ENCODE data around the gene PPFIA4.
A peak's percentile ranks its signal among the peaks of the same experiment; 100 is the strongest.
"Not testable (repeated sequence)": the region's sequence is repeated elsewhere in the genome, so short reads cannot be mapped to it uniquely, and the experiment has no call there.

Gene PPFIA4
- 1.4 to 2.3 reads per million in 2 donors for total RNA-seq

DNA sequence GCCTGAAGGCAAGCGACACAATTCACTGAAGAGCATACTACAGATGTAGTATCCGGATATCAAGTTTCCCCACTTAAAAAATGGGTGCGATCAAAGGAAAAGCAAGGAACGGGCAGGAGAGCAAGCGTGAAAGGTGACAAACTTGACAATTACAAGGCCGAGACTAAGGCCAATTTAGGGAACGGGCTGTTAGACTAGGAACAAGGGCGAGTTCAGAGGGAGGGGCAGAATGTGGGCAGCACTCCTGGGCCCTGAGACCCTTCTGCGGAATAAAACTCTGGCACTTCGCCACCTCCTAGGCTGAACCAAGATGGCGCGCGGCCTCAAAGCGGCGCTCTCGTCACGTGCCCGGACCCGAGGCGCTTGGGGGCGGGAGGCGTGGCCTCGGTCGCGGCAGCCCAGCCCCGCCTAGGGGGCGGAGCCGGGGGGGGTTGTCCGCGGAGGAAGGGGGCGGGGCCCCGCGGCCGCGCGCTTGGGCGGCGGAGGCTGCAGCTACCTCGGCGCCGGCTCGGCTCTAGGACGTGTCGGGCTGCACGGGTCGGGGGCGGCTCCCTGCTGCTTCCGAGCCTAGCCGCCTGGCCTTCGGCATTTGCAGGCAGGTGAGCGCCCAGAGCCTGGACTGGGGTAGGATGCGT lies at the start of gene PPFIA4:
TSS of gene PPFIA4 (plus strand) at position 461 of the 635 bp plus-strand sequence. CDS start 12,518 bp downstream, outside the sequence.
- peak; percentile 81 for DNase-seq

DNA sequence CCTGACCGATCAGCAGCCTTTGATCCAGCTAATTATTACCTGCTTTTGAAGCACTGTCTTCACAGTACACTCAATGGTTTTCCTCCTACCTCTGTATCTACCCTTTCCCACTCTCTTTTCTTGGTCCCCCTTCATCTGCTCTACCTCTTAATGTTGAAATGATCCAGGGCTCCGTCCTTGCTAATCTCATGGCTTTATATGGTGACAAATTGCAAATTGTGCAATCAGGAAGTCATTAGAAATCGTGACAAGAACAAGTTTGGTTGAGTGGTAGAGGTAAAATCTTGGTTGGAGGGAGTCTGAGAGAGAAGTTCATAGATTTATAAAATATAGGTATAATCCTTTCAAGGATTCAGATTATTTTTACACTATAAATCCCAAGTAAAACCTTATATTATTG lies 49.7 kb upstream of the PPFIA4 start:
- DNase-seq: no peak

- no peak for DNase-seq
Measured at GRCh38 chr1:202979459-202979858, 46.8 kb upstream of the PPFIA4 start.

DNA sequence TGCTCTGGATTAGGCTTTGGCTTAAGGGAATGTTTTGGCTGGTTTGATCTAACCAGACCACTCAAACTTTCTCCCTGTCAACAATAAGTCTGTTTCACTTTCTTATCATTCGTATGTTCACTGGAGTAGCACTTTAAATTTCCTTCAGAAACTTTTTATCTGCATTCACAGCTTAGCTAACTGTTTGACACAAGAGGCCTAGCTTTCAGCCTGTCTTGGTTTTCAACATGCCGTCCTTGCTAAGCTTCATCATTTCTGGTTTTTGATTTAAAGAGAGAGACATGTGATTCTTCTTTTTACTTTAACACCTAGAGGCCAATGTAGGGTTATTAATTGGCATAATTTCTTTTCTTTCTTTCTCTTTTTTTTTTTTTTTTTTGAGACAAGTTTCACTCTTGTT lies 44.4 kb upstream of the PPFIA4 start:
- no peak for DNase-seq

- DNase-seq: no peak
Measured at GRCh38 chr1:202982715-202983430, 43.4 kb upstream of the PPFIA4 start.

- DNase-seq: not testable (repeated sequence)
Measured at GRCh38 chr1:202986120-202986519, 40.2 kb upstream of the PPFIA4 start.

- DNase-seq: no peak
Measured at GRCh38 chr1:202987255-202987654, 39.0 kb upstream of the PPFIA4 start.

- no peak for DNase-seq
Measured at GRCh38 chr1:202987922-202988583, 38.2 kb upstream of the PPFIA4 start.

DNA sequence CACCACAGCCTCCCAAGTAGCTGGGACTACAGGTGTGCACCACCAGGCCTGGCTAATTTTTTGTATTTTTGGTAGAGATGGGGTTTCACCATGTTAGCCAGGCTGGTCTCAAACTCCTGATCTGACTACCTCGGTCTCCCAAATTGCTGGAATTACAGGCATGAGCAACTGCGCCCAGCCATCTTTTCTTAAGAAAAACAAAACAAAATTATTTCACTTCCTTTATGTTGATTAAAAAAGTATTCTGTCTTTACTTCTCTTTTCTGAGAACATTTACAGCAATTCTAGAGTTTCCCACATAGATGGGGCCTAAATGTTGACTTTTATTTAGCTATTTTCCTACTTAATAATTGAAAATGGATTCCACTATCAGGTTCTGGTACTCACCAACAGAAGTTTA lies 36.4 kb upstream of the PPFIA4 start:
- DNase-seq: no peak

DNA sequence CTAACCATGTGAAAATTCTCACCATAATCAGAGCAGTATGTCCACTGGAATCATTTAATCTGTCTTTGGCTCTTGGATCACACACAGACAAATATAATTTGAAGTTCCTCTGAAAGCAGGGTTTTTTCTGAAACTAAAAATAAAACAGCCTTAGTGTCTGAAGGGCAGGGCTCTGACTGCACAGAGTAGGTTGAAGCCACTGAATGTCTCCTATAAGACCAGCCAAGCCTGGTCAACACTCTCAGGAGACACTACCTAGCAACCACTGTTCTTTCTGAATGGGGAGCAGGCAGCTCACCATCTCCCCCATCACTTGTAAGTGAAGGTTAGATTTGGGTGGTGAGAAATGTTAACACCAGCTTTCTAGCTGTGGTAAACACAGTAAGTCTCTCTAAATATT lies 35.2 kb upstream of the PPFIA4 start:
- DNase-seq: no peak

- no peak for DNase-seq
Measured at GRCh38 chr1:202994756-202995155, 31.5 kb upstream of the PPFIA4 start.

- DNase-seq: peak; percentile 58
Measured at GRCh38 chr1:202998836-202999750, 27.2 kb upstream of the PPFIA4 start.

GRCh38 chr1:203000217-203000944 lies 25.9 kb upstream of the PPFIA4 start:
- no peak for DNase-seq

DNA sequence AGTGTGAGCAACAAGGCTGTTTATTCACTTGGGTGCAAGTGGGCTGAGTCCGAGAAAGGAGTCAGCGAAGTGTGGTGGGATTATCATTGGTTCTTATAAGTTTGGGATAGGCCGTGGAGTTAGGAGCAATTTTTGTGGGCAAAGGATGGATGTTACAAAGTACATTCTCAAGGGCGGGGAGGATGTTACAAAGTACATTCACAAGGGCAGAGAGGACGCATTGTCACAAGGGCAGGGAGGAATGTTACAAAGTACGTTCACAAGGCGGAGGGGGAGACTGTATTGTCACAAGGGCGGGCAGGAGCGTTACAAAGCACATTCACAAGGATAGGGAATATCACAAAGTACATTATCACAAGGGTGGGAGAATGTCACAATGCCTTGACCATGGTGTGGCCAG lies 24.3 kb upstream of the PPFIA4 start:
- DNase-seq: no peak

DNA sequence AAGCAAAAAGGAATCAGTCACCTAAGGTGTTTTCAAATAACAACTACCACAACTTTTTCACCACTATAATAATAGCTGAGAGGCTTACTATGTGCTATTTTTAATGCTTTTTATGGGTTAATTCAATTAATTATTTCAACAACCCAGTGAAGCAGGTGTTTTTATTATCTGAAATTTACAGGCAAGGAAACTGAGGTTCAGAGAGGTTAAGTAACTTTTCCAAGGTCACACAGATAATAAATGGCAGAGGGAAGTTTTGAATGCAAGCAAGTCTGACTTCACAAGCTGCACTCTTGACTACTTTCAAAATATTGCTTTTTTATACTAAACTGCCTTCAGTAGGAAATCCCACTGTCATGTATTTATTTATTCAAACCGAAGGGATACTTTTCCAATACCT lies 23.3 kb upstream of the PPFIA4 start:
- DNase-seq: no peak

DNA sequence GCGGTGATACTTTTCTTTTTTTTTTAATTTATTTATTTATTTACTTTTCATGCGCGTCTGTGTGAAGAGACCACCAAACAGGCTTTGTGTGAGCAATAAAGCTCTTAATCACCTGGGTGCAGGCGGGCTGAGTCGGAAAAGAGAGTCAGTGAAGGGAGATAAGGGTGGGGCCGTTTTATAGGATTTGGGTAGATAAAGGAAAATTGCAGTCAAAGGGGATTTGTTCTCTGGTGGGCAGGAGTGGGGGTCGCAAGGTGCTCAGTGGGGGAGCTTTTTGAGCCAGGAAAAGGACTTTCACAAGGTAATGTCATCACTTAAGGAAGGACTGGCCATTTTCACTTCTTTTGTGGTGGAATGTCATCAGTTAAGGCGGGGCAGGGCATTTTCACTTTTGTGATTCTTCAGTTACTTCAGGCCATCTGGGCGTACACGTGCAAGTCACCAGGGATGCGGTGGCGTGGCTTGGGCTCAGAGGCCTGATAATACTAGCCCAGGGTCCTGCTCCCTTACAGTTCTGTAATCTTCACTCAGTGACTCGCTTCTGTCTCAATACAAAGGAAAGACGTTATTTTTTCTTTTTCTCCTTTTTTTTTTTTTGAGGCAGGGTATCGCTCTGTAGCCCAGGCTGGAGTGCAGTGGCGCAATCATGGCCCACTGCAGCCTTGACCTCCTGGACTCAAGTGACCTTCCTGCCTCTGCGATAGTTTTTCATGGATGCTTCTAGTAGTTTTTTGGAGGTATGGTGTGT lies 20.7 kb upstream of the PPFIA4 start:
- DNase-seq: not testable (repeated sequence)

DNA sequence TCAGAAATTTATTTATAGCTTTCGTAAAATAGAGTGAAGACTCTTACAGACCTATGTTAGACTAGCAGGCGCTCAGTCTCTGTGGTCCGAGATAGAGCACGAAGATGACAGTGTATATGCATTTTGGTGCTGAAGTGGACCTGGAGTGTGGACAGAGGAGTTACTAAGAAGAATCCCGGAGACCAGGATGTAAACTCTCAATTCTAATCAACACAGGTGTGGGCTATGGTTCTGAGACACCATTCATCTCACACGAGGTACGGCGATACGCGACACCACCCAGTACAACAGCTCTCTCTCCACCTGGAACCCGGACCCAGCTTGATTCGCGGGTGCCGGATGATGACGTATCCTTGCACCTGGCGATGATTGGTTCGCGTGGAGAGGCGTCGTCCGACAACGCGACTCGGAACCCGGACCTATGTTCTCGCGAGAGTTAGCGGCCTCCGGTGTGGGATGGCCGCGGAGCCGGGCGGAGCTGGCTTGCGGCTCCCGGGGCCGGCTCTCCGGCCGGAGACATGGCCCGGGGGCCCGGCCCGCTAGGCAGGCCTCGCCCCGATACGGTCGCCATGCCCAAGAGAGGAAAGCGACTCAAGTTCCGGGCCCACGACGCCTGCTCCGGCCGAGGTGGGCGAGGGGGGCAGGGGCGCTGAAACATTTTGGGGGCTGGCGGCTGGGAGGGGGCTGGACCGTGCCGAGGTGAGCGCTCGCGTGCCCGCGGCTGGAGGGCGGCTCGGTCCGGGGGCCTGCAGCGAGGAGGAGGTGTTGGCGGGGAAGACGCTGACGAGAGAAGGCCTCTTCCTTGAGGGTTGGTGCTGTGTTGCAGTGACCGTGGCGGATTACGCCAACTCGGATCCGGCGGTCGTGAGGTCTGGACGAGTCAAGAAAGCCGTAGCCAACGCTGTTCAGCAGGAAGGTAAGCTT lies 19.1 kb upstream of the PPFIA4 start, which contains the start of gene TMEM183A:
TSS of gene TMEM183A (plus strand) at position 427 of the 924 bp plus-strand sequence. CDS start at position 519, 92 bp downstream.
- peak; percentile 89 for DNase-seq

- no peak for DNase-seq
Measured at GRCh38 chr1:203009185-203009584, 17.1 kb upstream of the PPFIA4 start.

GRCh38 chr1:203011582-203011981 lies 14.7 kb upstream of the PPFIA4 start:
- DNase-seq: no peak

- no peak for DNase-seq
Measured at GRCh38 chr1:203017061-203017460, 9.2 kb upstream of the PPFIA4 start.

All from T-helper 9 cell (primary cell).